Esophagus muscularis mucosa (tissue), 4 donors: ENCODE data around the gene HNF1A.

ENCODE experiments used
- CTCF ChIP-seq, 3 experiments: fragments of 200-600 bp in 2 of 3; fragments of 450-650 bp in 1 of 3; sonication (generic) in 2 of 3; IDR thresholded peaks; one replicate each; pipeline ENCODE4 v1.5.1; 2017 to 2019; ENCODE audit warnings: antibody characterized with exemption in 3 of 3, mild to moderate bottlenecking in 2 of 3, moderate library complexity in 1 of 3
- EP300 ChIP-seq: sonication (generic); formaldehyde crosslinking; IDR thresholded peaks from one replicate; pipeline ENCODE4 v1.6.1; 2017; ENCODE audit warnings: antibody characterized with exemption
- POLR2A ChIP-seq: fragments of 450-650 bp; IDR thresholded peaks from one replicate; pipeline ENCODE4 v1.6.1; 2017; ENCODE audit warnings: antibody characterized with exemption, moderate library complexity, mild to moderate bottlenecking, low read depth

- TF ChIP-seq CTCF (IDR thresholded peaks at IDR 0.05) (no peak), POLR2A (no peak), EP300 (no peak)
Observed at GRCh38 chr12:121013715-121014114, 35.4 kb downstream of the HNF1A start.
